DMS 273 treated with DMSO at 0.1 percent for 48 hours (cell line): ENCODE data around the gene PTPRK.

Source experiments
- DNase-seq: peaks from one replicate; lab custom pipeline; 2025; lab: John Stamatoyannopoulos, UW

PTPRK gene

DNA sequence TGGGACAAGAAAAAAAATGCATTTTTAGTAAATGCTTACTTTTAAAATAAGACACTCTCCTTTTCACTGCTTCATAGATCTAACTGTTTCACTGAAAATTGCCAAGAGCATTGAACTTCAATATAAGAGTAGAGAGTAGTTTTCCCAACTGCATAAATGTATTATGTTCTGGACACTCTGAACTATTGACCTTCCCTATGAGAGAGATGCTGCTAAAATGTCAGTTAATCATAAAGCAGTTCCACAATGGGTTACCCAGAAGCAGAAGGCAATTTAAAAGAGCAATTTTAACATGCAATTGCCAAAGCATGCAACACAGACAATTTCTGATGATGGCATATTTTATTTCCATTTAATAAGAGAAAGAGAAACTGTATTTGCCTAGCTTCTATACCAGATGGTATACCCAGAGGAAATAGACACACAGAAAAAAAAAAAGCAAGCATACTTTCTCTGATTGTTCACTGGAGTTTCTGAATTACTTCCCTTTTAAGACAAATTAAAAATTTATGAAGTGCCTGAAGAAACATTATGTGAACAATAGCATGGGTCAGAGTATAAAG, 340.4 kb downstream of the PTPRK start:
- no peak for DNase-seq

DNA sequence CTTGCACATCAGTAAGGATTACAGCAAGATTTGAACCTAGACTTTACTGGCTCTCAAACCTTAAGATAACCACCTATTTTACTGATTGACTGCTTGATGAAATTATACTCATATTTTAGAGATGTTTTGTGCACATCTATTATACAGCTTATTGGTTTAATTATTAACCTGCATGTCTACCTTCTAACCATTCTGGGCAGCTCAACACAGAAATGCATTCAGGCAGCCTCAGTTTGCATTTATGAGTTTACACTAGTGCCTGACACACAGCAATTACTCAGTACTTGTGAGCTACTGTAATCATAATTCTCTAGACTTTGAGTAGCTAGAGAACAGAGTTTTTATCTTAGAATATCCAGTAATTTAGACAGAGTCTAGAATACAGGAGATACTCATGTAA, 345.7 kb downstream of the PTPRK start:
- no peak for DNase-seq

DNA sequence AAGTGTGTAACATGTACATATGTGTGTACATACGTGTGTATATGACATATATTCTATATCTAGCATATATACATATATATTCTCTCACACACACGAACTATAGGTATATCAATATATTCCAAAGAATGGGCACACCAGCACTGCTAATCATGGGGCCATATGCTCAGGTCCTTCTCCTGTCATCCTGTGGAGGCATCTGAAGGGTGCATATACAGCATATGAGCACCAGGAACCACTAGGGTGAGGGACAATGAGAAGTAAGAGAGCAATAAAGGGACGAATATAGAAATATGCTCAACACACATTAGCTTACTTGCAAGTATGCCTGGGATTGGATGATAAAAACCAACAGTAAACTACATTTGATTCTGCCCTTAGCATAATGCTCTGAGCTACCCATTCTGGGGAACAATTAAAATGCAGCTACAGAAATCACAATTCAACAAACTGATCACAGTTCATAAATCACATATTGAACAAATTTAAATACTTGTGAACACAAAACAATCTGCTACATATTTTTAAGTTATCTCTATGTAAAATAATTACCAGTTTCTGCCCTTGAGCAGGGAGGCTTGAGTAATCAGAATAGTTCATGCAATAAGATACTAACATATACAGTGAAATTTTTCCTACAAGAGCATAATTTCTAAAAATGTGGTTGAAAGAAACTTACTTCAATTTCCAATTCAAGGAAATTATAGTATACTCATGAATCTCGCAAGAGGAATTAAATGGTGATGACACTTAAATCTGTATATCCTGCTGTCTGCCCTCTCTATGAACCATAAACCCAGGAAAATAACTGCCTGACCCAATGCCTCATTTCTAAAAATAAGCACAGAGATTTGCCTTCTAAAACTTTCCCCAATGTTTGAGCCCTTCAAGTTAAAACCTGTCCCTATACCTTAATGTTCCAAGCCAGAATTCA, 347.4 kb downstream of the PTPRK start:
- no peak for DNase-seq

DNA sequence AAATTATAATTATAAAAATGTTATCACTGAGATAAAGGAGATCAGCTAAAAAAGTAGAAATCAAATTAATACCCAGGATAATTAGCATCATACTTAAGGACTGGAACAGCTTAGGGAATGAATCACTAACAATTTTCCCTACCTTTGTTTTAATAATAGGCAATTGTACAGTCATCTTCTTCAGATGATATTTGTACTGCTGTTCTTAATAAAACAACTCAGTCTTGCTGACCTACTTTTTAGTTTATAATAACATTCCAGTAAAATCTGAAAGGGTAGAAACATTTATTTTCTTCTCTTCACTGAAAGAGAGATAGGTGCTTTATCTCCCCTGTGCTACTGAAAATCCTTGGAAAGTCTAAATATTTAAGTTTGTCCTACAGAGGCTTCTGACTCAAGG, 348.3 kb downstream of the PTPRK start:
- no peak for DNase-seq

DNA sequence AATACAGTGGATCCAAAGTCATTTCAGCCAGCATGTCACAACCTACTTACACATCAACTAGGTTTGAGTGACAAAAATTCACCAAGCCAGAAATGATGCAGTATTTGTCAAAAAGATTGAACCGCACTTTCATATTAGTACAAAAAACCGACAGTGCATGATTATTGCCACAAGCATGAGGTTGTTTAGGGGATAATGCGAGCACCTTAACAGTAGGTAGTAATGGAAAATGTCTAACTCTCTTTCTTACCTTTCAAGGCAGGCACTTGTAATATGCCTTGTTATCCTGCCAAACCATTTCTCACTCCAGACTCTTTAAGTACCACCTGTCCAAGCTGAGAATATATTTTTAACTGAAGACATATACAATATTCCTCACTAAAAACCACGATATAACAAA, 349.2 kb downstream of the PTPRK start:
- no peak for DNase-seq

DNA sequence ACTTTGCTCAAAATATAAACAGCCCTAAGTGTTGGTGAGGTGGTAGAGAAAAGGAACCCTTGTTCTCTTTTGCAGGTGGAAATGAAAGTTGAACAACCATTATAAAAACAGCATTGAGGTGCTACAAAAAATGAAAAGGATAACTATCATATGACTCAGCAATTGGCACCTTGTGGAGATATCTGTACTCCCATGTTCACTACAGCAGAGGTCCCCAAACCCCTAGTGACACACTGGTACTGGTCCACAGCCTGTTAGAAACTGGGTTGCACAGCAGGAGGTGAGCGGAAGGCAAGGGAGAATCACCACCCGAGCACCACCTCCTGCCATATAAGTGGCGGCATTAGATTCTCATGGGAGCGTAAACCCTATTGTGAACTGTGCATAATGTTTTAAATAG, 352.2 kb downstream of the PTPRK start:
- DNase-seq, result no peak

DNA sequence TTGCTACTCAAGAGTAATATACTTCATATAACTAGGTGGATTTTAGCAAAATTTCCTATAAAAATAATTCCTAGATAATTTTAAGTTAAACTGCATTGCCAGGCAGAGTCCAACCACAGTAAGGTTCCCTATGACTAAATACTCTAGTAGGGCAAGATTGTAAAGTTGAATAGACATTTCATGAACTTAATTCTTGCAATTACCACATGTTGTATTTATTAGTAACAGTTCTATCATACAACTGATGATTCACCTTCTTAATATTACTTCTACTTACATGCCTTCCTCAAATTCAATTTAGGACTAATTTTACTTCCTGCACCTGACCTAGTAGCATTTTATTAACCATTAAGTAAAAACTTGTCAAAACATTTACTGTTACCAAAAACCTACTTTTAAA, 352.8 kb downstream of the PTPRK start:
- DNase-seq, result no peak

DNA sequence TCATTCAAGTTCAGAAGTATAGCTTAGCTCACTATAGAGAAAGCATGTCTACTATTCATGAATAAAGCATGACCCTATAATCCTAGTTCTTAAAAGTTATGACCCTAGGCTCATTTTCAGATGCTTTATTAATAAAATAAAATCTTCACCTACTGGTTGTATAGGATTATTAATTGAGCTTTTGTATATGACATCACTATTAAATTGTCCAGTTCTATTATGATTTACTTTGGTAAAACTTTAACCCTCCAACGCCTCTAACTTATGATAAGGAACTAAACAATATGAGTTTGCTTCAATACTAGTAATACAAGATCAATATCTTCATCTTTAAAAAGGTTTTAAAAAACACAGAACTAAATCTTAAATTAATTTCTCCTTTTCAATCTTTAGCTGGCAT, 356.1 kb downstream of the PTPRK start:
- DNase-seq, result no peak

DNA sequence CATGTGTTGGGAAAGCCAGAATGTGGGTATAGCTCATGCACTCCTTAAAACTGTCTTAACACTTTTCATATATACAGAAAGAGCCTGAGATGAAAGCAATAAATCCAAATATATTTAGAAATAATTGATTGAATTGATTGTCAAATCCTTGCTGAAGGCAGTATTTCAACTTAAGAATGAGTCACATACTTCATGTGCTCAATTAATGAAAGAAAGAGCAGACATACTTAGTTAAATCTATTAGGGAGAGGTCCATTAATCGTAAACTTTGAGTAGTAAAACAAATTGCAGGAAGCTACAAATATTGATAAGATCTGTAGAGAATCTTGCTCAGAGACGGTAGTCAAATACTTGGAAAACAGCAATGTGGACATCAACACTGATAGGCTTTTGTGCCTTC, 358.0 kb downstream of the PTPRK start:
- no peak for DNase-seq

DNA sequence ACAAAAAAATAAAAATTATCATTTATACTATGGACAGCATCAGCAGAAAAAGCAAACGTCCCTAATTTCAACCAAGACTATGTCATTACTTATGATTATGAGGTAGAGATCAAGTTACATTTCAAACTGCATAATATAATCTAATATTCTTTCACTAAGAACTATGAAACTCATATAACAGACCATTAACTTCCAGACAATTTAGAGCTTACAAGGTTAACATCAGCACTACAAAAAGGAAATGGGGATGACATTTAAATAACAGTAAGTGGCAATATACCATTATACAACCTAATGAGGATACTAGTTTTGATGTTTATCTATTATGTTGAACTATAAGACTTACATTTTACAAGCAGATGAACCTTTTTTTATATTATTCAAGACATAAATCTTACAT, 358.6 kb downstream of the PTPRK start:
- no peak for DNase-seq

DNA sequence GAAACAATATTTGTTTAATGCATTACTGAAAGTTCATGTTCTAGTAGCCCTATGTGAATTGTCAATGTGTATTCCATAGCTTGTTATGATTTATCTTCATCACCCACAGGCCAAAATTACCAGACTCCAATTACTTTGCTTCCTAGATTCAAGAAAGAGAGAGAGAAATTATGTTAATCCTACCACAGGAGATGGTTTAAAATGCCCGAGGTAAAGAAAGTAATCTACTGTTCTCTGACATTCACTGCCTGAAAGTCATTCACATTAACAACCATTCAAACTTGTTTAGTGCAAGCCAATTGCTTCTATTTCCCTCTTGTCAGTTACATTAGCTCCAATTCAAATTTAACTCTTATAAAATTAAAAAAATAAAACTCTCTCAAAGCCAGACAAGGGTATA, 359.1 kb downstream of the PTPRK start:
- DNase-seq, result no peak

DNA sequence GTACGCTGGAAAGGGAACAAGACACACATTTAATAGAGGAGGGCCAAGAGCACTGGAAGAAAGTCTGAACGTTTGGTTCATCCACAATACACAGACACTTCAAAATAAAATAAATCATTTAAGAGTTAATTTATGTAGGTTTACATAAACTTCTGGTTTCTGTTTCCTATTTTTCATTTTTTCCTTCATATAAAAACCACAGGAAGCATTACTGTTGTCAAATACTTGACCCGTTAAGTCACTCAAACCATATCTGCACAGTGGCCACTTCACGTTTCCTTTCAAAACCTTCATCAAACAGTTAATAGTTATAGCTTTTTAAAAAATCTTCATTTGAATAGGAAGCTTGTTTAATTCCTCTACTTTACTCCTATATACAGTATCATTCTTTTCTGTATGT, 361.9 kb downstream of the PTPRK start:
- no peak for DNase-seq

DNA sequence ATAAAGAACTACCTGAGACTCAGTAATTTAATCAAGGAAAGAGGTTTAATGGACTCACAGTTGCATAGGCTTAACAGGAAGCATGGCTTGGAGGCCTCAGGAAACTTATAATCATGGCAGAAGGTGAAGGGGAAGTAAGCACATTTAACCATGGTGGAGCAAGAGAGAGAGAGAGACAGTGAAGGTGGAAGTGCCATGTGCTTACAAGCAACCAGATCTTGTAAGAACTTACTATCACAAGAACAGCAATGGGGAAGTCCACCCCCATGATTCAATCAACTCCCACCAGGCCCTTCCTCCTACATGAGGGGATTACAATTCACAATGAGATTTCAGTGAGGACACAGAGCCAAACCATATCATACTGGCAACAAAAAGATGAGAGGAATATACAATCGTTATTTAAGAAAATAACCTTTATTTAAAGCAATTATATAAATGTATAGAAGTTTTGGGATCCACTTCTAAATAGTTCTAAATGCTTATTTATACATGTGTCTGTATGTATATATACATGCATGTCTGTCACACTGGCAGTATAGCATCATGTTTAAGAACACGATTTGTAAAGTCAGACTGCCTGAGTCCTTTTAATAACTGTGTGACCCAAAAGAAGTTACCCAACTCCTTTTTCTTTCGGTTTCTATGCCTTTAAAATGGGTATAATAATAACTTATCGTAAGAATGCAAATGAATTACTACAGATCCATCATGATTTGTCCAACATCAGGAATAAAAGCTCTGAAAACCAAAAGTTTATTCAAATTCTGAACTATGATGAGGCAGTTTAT, 363.9 kb downstream of the PTPRK start:
- no peak for DNase-seq

DNA sequence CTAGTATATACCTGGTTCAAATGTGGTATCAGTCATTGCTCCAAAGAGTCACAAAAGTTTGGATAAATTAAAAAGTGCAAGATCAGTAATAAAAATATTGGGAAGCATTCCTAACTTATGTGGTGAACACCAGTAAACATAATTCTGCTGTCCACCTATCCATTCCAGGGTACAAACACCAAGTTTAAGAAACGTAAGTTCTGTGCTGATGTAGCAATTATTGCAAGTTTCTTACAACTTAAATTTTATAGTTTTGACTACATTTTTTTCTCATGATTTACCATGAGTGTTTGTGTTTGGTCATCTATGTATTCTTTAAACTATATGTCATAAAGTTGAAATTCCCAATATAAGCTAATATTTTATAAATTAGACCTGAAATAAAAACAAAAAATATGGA, 364.6 kb downstream of the PTPRK start:
- no peak for DNase-seq

DNA sequence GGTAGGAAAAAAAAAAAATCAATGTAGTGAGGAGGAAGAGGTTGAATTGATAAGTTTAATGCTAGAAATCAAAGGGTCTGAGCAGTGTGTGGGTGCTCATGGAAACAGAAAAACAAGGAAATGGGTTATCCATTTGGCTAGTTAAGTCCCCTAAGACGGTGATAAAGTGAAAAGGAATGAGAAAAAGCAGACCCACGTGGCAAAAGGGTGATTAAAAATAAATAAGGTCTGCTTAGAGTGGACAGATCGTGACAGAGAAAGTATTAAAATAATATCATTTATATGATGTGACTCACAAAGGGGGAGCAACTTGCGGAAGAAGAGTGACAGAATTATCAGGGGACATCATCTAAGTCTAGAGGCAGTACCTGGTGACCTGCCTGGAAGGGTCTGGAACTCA, 367.8 kb downstream of the PTPRK start:
- no peak for DNase-seq

DNA sequence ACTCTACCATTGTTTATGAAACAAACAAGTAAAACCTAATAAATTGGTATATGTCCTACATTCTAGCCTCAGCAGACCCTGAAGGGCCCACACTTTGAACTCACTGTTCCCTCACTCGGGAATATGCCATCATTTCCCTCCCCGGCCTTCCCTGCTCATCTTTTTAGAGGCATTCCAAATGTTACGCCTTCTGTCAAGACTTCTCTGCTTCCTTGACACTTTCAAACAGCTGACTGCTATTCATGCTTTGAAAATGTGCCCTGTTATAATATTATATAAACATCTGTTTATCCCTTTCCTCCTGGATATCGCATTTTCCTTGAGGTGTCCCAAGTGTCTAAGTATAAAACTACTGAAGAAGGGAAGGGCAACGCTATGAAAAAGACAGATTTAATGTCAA, 370.0 kb downstream of the PTPRK start:
- DNase-seq, result no peak

DNA sequence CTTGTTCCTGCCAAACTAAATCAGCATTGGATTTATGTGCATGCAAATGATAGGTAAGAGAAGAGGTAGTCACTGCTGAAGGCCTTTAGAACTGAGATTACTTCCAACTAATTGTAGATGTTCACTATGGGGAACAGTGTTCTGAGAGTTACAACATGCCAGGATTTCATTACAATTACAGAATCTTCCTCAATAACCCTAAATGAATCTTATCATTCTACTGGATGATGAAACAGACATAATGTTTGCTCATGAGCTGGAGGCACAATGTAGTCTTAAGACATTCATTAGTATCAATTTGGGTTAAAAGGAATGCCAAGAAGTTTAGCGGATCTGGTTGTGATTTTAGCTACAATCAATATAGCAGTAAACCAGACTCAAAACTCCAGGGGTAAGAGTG, 370.6 kb downstream of the PTPRK start:
- no peak for DNase-seq

DNA sequence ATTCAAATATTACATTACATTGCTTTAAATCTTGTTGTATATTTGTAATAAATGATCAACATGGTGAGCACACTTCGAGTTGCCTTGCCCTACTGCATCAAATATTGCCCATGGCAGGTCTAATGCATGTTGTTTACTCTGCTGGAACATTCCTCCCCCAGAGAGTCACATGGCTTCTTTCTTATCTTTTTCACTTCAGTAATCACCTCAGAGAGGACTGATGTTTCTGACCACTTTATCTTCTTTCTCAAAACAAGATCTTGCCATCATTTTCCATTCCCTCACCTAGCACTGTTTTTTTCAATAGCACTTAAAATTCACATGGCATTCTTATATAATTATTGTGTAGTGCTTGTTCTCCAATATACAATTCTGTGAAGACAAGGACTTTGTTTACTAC, 376.1 kb downstream of the PTPRK start:
- no peak for DNase-seq

DNA sequence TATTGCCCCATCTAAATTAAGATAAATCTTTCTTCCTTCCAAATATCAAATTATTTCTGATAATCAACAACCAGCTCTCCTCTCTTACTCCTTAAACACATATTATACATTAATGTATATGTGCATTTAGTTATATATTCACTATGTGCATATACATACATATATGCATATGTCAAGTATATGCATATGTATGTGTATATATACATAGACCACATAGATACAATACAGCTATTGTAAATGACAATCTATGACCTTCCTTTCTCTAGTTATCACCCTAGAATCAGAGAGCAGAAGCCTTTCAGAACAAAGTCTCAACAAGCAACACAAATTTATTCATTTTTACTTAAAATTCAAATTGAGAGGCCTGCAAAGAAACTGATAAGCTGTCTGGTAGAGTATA, 378.5 kb downstream of the PTPRK start:
- no peak for DNase-seq

DNA sequence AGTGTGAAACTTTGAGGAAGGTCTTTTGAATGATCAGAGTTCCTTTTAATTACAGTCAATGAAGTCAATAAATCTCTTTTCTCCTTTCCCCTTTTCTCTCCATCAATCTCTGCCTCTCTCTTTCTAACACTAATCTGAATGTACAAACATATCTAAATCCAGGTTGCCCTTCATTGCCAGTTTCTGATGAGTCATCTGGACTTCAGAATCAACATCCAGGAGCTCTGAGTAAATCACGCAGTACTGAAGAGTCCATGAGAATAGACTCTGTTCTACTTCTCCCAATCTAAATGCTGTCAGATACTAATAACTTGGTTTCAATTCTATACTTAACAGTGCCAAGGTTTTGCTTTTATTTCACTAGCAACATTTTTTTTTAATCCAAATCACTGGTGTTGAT, 380.9 kb downstream of the PTPRK start:
- no peak for DNase-seq

DNA sequence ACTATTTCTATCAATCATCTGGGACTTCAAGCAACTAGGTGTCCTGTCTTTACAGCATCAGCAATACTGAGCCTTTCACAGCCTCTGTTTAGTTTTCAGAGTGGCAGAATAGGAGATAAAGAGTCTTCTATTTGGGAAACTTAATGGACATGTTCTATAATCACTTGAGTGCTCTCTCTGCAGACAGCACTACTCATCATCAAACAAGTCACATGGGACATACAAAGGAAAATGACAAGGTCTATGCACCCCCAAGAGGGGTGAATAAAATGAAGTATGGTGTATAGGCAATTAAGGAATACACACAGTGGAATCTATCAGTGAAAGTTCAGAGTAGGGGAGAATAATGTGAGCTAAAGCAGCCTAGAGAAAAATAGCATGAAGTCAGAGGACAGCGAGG, 381.7 kb downstream of the PTPRK start:
- DNase-seq, result no peak

DNA sequence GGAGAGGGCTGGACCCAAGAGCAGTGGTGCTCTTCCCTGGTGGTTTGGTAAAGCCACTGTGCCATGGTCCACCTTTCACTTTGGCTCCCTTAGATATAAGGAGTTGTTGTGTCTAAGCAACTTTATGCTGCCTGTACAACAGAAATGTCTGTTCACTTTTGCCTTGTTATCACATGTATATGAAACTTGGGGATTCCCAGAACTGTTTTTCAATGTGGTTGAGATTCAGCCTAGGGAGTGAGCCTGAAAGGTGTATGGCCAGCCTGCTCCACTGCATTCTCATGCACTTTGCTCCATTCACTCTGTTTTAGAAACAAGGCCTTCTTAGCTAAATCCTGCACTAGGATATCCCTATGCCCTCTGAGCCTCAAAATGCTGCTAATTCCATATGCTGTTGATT, 385.1 kb downstream of the PTPRK start:
- no peak for DNase-seq

DNA sequence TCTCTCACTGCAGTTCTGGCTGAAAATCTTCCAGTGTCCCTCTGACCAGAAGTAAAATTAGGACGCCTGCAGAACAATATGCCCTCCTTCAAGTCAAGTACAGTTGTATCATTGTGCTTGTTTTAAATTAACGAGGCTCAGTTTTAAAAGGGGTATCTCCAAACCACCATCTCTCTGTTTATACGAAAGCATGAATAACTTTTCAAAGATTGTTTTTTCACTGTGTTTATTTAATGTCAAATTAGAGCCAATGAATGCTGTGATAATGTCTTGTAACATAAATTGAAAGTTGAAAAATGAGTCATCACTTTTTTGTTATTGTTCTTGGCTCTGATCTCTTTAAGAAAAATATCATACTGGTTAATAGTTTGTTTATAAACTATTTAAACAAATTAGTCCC, 388.8 kb downstream of the PTPRK start:
- no peak for DNase-seq
